Right kidney (tissue), 1 donor: ENCODE results near the gene BARX2.

Source experiments
- DNase-seq: peaks from one replicate; pipeline ENCODE4 v3.0.0-alpha.2; 2016

The BARX2 gene

DNA sequence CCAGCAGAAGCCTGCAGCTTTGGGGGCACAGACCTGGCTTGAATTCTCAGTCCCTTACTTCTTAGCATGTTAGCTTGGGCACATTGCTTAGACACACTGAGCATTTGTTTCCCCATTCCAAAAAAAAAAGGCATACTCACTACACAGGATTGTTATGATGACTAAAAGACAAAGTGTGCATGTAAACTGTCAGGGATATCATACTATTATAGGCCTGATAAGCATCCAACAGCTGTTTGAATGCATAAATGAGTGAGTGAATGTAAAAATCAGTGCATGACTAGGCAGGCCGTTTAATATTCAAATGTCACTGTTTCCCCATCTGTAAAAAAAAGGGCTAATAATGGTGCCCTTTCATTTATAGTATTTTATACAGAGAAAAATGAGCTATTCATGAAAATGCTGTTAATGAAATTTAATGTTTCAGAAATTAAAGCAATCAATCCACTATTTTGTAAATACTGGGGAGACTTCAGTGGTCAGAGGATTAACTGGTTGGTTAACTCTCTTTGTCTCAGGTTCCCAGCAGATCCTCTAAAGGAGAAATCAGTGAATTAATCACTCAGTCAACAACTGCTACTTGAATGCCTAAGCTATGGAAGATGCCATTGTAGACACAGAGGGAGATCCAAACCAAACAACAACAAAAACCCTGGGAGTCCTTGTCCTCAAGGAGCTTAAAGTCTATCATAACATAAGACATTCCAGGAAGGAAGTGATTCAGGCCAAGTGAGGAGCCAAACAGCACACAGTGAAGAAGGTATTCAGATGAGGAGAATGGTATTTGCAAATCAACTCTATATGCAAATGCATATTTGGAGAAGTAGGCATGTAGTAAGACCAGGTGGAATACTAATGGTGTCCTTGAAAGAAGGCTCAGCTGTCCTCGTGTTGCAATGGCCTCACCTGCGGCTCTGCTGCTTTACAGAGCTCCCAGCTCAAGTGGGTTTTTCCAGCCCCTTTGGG lies 26.8 kb downstream of the BARX2 start:
- no peak for DNase-seq

DNA sequence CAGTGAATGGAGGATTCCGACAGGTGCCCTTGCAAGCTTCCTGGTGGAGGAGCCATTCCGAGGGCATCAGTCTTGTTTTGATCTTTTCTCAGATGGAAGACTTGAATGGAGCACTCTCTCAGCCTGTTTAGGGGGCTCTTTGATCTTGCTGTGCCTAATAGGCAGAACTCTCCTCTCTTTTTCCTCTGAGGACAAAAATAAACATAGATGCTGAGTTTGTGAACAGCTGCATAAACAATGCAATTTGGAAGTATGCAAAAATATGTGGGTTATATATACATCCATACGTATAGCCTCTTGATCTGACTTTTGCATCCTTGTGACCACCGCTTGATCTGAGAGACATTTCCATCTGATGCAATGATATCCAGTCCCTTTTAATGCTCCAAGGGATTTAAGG lies 29.1 kb downstream of the BARX2 start:
- no peak for DNase-seq

DNA sequence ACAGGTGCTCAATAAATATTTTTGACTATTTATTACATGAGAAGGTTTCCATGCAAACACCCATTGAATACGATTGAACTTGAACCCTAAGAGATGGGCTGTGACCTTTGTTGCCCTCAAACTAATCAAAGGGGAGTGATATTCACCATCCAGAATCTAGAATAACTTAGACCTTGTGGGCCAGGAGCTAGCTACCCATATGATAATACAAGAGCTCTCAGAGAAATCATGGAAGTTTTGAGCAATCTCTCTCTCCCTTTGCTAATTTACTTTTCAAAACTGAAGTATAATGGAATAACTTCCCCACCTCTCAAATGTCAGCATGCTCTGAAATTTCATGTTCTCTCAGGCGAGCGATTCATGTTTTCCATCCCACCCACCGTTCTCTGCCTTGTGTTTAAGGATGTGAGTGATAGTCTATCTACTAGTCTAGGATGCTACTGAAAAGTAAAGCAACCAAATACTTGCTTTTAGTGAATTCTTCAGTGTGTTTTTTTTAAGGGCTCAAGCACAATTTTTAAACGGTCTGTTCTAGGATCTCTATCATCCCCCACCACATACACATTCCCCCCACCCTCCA lies 33.3 kb downstream of the BARX2 start:
- no peak for DNase-seq

DNA sequence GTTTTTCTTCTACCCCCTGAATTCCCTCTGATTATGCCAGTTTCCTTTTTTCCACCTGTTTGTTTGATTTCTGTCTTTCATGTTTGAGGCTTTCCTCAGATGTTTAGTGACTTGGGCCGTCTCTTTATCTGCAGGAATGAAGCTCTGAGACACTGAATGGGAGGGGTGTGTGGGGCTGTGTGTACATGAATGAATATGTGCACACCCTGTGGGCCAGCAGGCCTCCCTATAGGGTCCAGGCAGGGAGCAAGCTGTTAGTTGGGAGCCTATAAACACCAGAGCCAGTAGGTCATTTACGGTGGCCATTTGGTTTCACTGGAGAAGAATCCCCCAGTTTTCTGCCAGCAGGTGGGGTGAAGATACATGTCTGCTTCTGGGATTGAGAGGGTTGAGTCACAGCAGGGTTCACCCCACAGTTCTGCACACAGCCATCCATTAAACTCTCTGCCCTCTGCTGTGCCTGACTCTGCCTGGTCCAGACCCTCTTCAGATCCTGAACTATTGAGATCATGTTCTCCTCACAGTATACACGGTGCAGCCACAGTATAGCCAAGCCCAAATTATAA lies 34.8 kb downstream of the BARX2 start:
- DNase-seq: no peak

DNA sequence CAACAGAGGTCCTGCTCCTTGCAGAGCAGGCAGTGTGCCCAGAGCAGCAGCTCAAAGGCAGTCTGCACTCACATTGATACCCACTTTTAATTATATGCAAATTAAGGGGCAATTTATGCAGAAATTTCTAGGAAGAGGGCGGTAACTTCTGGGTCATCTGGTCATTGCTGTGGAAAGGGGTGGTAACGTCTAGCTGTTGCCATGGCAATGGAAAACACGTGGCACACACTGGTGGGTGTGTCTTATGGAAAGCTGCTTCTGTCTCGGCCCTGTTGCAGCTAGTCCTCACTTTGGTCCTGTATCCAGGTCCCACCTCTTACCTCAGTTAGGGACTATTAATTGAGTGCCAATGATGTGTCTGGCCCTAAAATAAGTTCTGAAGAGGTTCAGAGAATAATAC lies 36.8 kb downstream of the BARX2 start:
- DNase-seq: no peak

DNA sequence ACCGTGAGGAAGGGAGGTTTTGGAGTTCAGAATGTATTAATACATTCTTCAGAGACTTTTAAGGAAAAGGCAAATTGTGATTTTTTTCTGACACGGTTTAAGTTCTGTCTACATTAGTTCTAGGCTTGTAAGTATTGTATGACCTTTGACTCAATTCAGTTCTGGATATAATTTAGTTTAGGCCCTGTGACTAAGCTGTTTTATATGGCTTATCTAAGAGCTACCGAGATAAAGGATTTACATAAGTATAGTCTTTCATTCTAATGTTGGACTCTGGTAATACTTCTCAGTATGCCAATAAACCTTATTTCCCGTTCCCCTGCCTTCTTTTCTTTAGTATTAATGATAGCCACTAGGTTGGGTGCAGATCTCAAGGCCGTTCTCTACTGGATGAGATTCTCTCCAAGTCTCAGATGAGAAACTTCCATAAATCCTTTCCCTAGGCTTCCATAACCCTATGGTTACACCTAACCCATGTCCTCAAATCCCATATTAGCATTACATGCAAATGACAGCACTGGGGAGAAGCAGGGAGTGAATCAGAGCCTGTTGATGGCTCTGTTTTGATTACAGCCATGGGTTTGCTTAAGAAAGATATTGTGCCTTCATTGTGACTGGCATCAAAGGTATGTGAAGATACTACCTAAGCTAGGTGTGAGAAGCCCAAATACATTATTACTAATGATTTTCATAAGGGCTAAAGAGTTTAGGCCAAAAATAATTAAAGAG lies 38.7 kb downstream of the BARX2 start:
- no peak for DNase-seq

DNA sequence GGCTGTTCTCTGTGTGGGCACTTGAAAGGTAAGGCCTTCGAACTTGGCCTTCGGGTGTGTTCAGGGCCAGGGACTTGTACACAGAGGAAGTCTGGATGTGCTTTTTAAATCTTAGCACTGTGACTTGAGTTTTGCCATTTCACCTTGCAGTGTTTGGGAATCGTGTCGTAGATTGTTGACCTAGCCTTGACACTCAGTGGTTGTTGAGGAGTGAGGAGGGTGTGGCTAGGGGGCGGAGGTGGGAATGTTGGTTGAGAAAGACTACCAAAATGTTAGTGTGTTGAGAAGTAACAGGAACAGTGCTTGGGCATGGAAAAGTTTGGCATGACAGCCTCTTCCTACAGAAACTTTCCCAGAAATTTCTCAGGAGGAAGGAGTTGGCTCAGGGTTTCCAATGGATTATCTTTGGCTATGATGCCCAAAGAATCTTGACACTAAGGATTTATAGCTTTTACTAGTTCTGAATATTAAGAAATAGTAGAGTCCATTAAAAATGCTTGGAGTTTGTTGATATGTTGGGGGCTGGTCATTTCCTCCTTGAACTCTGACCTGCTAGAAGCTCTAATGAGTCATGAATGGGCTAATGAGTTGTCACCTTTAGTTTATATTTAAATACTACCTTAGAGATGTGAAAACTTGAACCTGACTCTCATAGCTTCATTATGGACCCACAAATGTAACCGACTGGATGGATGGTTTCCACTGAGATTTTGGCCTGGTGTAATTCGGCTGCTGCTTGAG lies 40.6 kb downstream of the BARX2 start:
- no peak for DNase-seq

DNA sequence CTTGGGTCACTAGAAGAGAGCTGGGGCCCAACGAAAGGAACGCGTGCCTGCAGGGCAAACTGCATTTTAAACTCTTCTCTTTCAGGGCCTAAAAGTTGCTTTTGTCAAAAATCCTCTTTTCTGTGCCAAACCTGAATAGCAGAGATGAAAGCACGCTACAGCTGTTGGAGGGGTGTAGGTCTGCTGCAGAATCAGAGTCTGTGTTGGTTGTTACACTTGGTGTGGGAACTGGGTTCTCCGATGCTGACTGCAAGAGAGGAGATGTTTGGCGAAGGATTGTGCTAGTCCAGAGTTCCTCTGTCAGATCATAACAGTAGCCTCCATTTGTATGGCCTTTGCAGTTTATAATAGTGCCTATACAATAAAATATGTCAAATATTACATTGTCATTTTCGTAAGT lies 41.8 kb downstream of the BARX2 start:
- DNase-seq: no peak

DNA sequence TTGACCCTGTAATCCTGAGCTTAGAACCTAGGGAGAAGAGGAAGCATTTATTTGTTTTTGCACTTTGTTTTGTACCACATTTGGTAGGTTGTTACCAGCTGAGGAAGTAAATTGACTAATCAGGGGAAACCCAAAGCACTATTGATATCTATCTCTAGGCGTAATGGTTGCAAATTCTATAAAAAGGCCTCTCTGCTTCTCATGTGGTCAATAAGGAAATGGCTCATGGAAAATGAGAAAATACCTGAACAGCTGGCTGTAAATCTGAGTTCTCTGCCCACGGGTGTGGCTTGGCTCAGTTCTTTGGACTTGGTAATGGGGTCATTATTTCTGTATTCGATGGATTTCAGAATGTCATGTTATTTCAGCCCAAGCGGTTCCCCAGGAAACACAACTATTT lies 42.4 kb downstream of the BARX2 start:
- DNase-seq: no peak

DNA sequence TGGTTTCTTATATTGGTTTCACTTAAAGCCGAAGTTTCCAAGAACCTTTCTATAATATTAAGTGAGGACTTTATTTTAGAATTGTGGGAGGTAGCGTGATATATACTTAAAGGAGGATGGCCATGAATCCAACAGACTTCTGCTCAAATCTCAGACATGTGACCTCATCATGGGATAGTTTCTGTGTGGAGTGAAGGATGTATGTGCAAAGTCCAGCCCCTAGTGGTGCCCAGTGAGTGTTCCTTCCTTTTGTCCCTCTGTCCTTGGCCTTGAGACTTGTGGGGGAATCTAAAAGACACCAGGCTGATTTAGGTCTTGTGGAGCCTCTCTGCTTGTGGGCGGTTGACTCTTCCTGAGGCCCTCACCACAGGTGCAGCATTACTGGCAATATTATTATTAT lies 43.7 kb downstream of the BARX2 start:
- DNase-seq: no peak

DNA sequence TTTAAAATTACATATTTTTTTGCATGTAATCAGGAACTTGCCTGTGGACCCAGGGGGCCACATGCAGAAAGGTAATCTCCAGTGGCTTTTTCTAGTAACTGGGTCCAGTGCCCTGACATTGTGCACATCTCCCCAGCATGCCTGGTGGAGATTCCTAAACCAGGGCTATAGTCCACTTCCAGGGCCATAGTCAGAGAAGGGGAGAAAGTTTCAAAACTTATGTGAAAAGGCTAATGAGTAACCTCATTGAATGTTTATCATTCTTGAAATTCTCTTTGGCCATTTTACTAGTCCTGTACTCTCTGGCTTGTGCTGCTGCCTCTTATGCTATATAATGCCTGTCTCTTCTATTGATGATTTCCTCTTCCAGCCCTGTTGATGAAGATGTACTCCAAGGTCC lies 47.8 kb downstream of the BARX2 start:
- no peak for DNase-seq

DNA sequence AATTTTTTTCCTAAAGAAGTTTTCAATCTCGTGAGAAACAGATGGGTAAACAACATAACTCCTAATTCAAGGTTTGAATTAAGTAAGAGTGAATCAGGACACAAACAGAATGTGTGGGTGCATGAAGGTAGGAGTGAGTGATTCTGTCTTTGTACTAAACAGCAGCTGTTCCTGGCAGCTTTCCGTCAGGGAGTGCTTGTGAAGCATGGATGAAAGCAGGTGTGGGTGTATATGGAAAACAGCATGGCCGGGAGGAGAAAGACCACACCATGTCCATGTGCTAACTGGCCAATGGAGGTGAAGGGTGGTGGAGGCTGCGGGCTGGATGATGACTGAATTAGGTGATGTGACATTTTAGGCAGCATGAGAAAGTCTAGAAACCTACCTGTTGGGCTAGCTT lies 49.6 kb downstream of the BARX2 start:
- DNase-seq: no peak

DNA sequence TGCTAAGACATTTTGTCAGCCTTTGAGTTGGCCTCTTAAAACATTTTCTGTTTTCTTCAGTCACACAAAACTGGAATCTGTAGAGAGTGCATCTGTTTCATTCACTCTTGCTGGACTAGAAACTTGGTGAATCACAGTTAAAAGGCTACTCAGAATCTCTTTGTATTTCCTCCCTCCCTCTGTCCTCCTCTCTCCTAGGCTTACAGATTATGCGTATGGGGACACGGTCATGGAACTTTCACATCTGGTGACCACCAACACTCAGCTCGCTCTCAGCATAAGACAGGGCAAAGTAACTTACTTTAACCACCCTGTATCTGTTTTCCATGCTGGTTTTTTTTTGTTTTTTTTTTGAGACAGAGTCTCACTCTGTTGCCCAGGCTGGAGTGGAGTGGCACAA lies 50.4 kb downstream of the BARX2 start:
- no peak for DNase-seq

DNA sequence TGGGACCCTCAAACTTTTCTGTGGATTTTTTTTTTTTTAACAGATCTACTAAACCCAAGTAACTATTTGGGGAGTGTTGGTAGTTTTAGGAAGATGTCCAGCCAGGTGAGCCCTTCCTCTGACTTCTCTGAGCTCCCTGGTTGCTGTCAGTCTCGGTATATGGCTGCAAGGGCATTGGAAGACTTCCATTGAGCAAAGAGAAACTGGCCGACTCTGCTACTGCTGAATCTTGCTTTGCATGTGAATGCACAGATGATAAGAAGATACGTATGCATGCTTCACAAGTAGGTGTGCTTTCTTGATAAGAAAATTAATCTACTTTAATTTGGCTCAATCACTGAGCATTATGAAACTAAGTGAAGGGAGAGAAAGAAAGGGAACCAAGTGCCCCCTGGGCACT lies 51.1 kb downstream of the BARX2 start:
- no peak for DNase-seq

DNA sequence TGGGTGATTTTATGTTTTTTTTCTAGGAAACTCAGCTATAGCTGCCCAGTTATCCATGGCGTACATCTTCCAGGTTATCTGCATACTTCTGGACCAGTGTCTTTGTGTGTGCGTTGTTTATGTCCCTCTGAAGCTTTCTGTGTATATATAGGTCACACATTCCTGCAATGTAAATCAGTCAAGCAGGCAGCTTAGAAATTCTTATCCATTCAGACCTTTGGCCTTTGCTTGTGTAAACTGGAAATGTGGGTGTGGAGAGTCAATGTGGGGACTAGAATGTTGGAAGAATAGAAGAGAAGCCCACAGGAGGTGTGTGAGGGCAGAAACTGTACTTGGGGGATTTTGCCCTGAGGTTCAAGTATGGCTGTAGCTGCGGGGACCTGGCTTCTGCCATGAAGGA lies 51.7 kb downstream of the BARX2 start:
- no peak for DNase-seq

DNA sequence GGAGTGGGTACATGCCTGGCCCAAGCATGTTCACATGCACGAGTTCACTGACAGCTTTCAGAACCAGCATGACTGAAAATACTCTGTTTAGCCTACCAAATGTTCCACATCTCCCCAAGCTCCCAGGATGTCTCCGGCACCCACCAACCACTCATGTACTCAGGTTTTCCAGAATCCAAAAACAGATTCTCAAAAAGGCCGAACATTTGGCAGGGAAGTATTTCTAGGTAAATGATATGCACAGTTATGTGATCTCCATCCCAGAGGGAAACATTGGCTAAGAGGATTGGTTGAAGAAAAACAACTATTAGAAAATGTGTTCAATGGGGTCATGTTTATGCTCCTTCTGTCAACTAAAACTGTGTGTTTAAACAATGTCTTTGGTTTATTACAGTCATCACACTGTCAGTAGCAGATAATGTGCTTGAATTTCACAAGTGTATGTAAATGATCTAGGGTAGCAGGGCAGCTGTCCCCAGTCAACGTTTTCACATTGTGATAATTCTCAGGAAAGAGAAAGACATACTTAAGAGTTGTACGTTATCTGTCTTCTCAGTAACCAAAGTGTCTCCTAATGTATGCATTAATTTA lies 52.3 kb downstream of the BARX2 start:
- DNase-seq: no peak

DNA sequence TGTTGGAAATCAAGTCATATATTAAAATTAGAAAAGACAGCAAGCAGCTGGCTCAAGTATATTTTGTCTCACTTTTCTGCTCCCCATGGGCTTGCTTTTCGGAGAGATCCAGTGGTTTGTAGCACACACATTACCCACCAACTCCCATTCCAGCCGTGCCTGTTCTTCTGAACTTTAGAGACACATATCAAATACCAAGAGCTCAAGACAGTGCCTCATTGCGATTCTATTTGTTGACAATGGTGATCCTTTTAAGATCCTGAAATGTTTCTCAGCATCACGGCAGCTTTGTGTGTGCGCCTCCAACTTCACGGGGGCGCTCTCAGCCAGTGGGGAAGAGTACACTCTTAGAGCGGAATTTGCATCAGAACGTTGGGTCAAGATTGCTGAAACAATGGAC lies 52.9 kb downstream of the BARX2 start:
- no peak for DNase-seq

DNA sequence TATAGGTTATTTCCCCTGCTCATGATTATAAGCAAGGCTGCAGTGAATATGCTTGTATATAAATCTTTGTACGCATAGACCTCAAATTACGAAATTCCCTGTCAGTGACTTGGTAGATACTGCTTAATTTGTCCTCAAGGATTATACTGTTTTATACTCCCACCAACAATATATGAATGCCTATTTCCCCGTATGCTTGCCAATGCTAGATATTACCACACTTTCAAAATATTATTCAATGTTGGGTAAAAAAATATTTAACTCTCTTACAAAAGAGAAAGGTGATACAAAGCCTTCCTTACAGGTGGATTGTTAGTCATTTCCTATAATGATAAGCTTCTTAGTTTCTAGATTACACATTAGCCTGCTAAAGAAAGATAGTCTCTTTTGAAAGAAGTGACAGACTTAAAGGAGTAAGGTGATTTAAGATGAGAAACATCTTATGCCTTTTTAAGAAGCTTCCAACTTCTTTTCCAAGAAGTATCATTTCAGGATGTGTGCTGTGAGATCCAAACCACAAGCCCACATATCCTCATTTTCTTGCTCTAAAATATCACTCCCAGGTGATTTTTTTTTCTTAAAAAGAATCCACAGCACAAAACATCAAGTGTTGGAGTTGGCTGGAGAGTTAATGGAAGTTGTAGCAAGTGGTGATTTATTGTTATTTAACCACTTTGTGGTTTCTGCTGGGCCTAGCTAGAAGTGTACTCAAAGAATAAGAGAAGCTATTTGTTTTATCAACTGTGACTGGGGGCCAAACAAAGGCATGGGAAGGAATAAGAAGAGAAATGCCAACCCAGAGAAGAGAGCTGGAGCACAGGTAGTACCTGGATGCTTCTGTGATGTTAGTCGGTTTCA lies 59.2 kb downstream of the BARX2 start:
- DNase-seq: no peak

DNA sequence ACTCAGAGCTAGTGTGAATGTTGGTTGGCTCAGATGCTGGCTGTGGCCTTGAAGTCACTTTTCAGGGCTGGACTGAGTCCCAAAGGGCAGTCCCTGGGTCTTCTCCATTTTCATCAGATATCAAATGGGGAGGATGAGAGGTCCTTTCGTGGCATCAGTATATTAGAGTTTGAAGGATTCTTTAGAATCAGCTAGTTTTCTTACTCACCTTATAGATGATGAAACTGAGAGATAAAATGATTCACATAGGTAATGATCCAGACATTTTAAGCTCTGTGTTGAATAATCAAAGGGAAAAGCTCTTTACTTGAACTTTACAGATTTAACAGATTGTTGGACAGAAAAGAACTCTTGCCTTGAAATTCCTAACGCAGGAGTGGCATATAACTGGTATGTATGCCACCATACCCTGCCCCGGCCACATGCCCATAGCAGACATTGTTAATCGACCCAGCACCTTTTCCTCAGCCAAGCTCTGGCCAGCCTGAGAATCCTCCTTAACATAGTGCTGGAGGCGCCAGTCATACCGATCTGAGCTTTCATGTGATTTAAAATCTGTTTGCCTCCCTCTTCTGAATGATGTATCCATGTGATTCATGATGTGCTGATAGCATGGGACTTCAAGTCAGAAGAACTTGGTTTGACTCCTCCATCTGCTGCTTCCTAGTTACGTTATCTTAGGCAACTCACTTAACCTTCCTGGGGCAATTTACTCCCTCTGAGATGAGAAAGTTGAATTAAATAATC lies 60.0 kb downstream of the BARX2 start:
- no peak for DNase-seq

DNA sequence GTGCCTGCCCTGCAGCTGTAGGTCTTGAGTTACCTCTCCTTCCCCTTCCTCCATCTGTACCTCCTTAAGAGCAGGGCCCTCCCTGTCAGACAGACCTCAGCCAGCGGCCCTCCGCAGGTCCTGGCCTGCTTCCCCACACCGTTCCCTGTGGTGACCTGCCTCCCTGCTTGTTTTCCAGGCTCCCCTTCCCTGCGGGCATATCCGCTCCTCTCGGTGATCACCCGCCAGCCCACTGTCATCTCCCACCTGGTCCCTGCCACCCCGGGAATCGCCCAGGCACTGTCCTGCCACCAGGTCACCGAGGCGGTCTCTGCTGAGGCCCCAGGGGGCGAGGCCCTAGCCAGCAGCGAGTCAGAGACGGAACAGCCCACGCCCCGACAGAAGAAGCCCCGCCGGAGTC lies 60.9 kb downstream of the BARX2 start:
- no peak for DNase-seq
